ENCODE data around the gene ZNF407.

DNA sequence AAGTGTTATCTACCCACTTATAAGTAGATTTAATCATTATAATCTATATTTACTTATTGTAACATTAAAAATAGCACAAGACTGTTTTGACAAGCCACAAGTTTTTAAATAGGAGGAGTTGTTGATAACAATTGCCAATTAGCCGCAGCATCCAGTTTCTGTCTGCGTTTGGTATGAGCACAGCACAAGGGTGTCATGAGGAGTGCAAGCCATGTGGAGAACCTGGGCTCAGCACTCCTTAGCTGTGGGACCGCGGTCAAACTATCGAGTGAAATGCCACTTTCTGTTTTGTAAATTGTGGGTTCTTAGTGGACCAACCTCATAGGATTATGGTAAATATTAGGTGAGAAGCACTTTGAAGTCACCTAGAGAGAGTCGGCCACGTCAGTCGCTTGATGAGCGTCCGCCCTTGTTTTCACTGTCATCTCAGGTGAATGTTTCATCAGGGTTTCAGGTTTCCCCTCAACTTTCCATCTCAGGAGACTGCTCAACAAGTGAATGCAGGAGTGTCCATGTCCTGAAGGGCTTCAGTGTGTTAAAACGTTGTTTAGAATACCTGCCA lies 294.5 kb downstream of the ZNF407 start:
- TF ChIP-seq, protein P1, sequence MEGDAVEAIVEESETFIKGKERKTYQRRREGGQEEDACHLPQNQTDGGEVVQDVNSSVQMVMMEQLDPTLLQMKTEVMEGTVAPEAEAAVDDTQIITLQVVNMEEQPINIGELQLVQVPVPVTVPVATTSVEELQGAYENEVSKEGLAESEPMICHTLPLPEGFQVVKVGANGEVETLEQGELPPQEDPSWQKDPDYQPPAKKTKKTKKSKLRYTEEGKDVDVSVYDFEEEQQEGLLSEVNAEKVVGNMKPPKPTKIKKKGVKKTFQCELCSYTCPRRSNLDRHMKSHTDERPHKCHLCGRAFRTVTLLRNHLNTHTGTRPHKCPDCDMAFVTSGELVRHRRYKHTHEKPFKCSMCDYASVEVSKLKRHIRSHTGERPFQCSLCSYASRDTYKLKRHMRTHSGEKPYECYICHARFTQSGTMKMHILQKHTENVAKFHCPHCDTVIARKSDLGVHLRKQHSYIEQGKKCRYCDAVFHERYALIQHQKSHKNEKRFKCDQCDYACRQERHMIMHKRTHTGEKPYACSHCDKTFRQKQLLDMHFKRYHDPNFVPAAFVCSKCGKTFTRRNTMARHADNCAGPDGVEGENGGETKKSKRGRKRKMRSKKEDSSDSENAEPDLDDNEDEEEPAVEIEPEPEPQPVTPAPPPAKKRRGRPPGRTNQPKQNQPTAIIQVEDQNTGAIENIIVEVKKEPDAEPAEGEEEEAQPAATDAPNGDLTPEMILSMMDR (IDR thresholded peaks at IDR 0.05) = no peak
- TF ChIP-seq POLR2A (IDR thresholded peaks at IDR 0.05) = no peak

Data from heart left ventricle (tissue), 13 donors.